PC-9 (cell line): ENCODE data around the gene CLDN17. TPM values are rescaled to one million over a fixed set of nuclear protein-coding genes. Genes with fewer than 3 reads are reported as not detected.

Experiments used
- BruUV-seq: library from RNA; stranded (reverse); fragments of 400-500 nt; replicated peaks from 2 replicates; lab custom pipeline; 2021; lab: Mats Ljungman, UMichigan
- CTCF ChIA-PET: fragments of 300-600 bp; sonication (Branson Sonifier 250); formaldehyde crosslinking; loops from one replicate; lab custom pipeline; 2022; ENCODE audit warnings: antibody characterized with exemption; lab: Charles Lee
- POLR2A ChIA-PET: fragments of 300-600 bp; sonication (Branson Sonifier 250); formaldehyde crosslinking; loops from one replicate; lab custom pipeline; 2022; ENCODE audit warnings: antibody characterized with exemption; ENCODE audit not compliant: unreplicated experiment; lab: Charles Lee
- DNase-seq, 2 experiments: peaks; one replicate each; pipeline versions ENCODE4 v3.0.0 to v3.0.0-alpha.2; 2015 to 2022; ENCODE audit warnings: mixed read lengths in 1 of 2
- H2AFZ ChIP-seq: fragments of 200-600 bp; sonication (generic); 2 replicates; pipeline ENCODE4 v1.8.1; 2017; ENCODE audit warnings: antibody characterized with exemption
- H3F3A ChIP-seq: fragments of 200-600 bp; sonication (generic); 2 replicates; pipeline ENCODE4 v1.8.1; 2017; ENCODE audit warnings: antibody characterized with exemption, mild to moderate bottlenecking, low read depth; ENCODE audit not compliant: insufficient read depth
- H3K27ac ChIP-seq: fragments of 200-600 bp; sonication (generic); 2 replicates; pipeline ENCODE4 v1.6.1; 2016; ENCODE audit warnings: mixed run types
- H3K27me3 ChIP-seq: fragments of 200-600 bp; sonication (generic); 2 replicates; pipeline ENCODE4 v1.6.1; 2016; ENCODE audit warnings: low read depth, mixed run types; ENCODE audit not compliant: insufficient read depth
- H3K36me3 ChIP-seq: fragments of 200-600 bp; sonication (generic); 2 replicates; pipeline ENCODE4 v1.6.1; 2016; ENCODE audit warnings: low read depth, mixed run types
- H3K4me1 ChIP-seq: fragments of 200-600 bp; sonication (generic); replicated peaks from 2 replicates; pipeline ENCODE4 v1.6.1; 2016; ENCODE audit warnings: mixed run types; ENCODE audit not compliant: insufficient read depth
- H3K4me2 ChIP-seq: fragments of 200-600 bp; sonication (generic); 2 replicates; pipeline ENCODE4 v1.6.1; 2017; ENCODE audit warnings: mixed run types
- H3K4me3 ChIP-seq: fragments of 200-600 bp; sonication (generic); 2 replicates; pipeline ENCODE4 v1.6.1; 2016; ENCODE audit warnings: mixed run types
- H3K79me2 ChIP-seq: fragments of 200-600 bp; sonication (generic); 2 replicates; pipeline ENCODE4 v1.6.1; 2017; ENCODE audit warnings: low read depth, mixed run types
- H3K9me2 ChIP-seq: fragments of 200-600 bp; sonication (generic); 2 replicates; pipeline ENCODE4 v1.8.1; 2017; ENCODE audit warnings: mild to moderate bottlenecking; ENCODE audit not compliant: insufficient read depth
- H3K9me3 ChIP-seq: fragments of 200-600 bp; sonication (generic); 2 replicates; pipeline ENCODE4 v1.8.1; 2016; ENCODE audit warnings: low read depth; ENCODE audit not compliant: insufficient read depth
- H4K20me1 ChIP-seq: fragments of 200-600 bp; sonication (generic); 2 replicates; pipeline ENCODE4 v1.8.1; 2017; ENCODE audit not compliant: insufficient read depth
- CTCF ChIP-seq: fragments of 200-600 bp; sonication (generic); conservative IDR thresholded peaks from 2 replicates; pipeline ENCODE4 v1.6.1; 2017; ENCODE audit warnings: mixed run types, antibody characterized with exemption, mild to moderate bottlenecking, moderate library complexity
- EZH2 ChIP-seq: fragments of 200-600 bp; sonication (generic); IDR thresholded peaks from 2 replicates; pipeline ENCODE4 v1.8.0; 2017; ENCODE audit warnings: antibody characterized with exemption, low read depth
- intact Hi-C: fragments of 100-400 bp; cut with micrococcal nuclease; formaldehyde crosslinking; loops from one replicate; pipeline ENCODE4 v1.10.0; 2022; ENCODE audit not compliant: unreplicated experiment
- total RNA-seq: library from RNA; stranded (reverse); gene quantifications from 2 replicates; pipeline ENCODE4 v1.2.3, GENCODE V29; 2021

CLDN17 gene
- total RNA-seq, 1 experiment from 2014 or later, result not detected

GRCh38 chr21:30153697-30154340 is 12.8 kb downstream of the CLDN17 start:
- Histone ChIP-seq H3K27ac (no peak overlapping the region), H3K79me2 (no peaks in the 10 kb centered on the region), H3K4me2 (no peak overlapping the region), H3K9me2 (no peaks in the 10 kb centered on the region), H4K20me1 (no peaks in the 10 kb centered on the region), H3K36me3 (no peaks in the 10 kb centered on the region), H3F3A (no peaks in the 10 kb centered on the region), H2AFZ (no peak overlapping the region), H3K9me3 (no peaks in the 10 kb centered on the region), H3K4me3 (no peak overlapping the region), H3K27me3 (no peaks in the 10 kb centered on the region), H3K4me1 (no peaks in the 10 kb centered on the region)
- intact Hi-C loops, result no loop called here
- no TSS peak for BruUV-seq
- TF ChIP-seq CTCF, result no peak
- DNase-seq, result no peak
- POLR2A ChIA-PET, result interaction anchor here (0.6 kb wide), 1 partner anchor 334 kb away, joined by 3 read pairs; no protein-coding TSS in a partner anchor
- CTCF ChIA-PET, result no interaction called here

- no peaks in the 10 kb centered on the region for H3K36me3 ChIP-seq
- no peaks in the 10 kb centered on the region for H4K20me1 ChIP-seq
- H3K27ac ChIP-seq, result no peak overlapping the region
- CTCF ChIA-PET, result no interaction called here
- DNase-seq, result no peak
- BruUV-seq, result no TSS peak
- no peaks in the 10 kb centered on the region for H3K9me2 ChIP-seq
- no peaks in the 10 kb centered on the region for H3F3A ChIP-seq
- H3K4me2 ChIP-seq, result no peak overlapping the region
- H3K4me1 ChIP-seq, result no peaks in the 10 kb centered on the region
- no peak for TF ChIP-seq CTCF
- TF ChIP-seq EZH2, result no peak
- intact Hi-C loops, result no loop called here
- H3K27me3 ChIP-seq, result no peaks in the 10 kb centered on the region
- H3K4me3 ChIP-seq, result no peak overlapping the region
- no peak overlapping the region for H2AFZ ChIP-seq
- no peaks in the 10 kb centered on the region for H3K9me3 ChIP-seq
- H3K79me2 ChIP-seq, result no peaks in the 10 kb centered on the region
- POLR2A ChIA-PET, result no interaction called here
These were observed 13.8 kb downstream of the CLDN17 start for GRCh38 chr21:30152792-30153191.

GRCh38 chr21:30148906-30149305 is 17.7 kb downstream of the CLDN17 start:
- no peak for TF ChIP-seq EZH2
- no peak for TF ChIP-seq CTCF
- H3K36me3 ChIP-seq, result no peaks in the 10 kb centered on the region
- no peaks in the 10 kb centered on the region for H3K9me2 ChIP-seq
- intact Hi-C loops, result no loop called here
- no peak overlapping the region for H2AFZ ChIP-seq
- no peak overlapping the region for H3K4me3 ChIP-seq
- ChIA-PET POLR2A (no interaction called here), CTCF (no interaction called here)
- H3K27me3 ChIP-seq, result no peaks in the 10 kb centered on the region
- H3K9me3 ChIP-seq, result no peaks in the 10 kb centered on the region
- no peaks in the 10 kb centered on the region for H4K20me1 ChIP-seq
- H3K4me2 ChIP-seq, result no peak overlapping the region
- no peaks in the 10 kb centered on the region for H3K79me2 ChIP-seq
- peaks cover 12% of the 10 kb centered on the region for H3F3A ChIP-seq
- BruUV-seq, result no TSS peak
- no peak overlapping the region for H3K27ac ChIP-seq
- no peak for DNase-seq
- peaks cover 14% of the 10 kb centered on the region for H3K4me1 ChIP-seq
